Activated T-helper 2 cell treated with anti-CD3 and anti-CD28 coated beads, Interferon-gamma antibody, Interleukin-2, Interleukin-4, amounts not matched to agents 10 μg/mL and 5 μg/mL and 100 μg/mL, durations not matched to agents 14 hours and 24 hours and 36 hours (primary cell): ENCODE data around the gene ANKRD26. TPM values are rescaled to one million over a fixed set of nuclear protein-coding genes. Genes with fewer than 3 reads are reported as not detected.
"Not testable (repeated sequence)": the region's sequence is repeated elsewhere in the genome, so short reads cannot be mapped to it uniquely, and the experiment has no call there.

Source experiments
- DNase-seq: peaks from one replicate; pipeline ENCODE4 v3.0.0; 2021; ENCODE audit warnings: low spot score
- H3K27ac Mint-ChIP-seq: one replicate; pipeline ENCODE4 v1.8.0; 2021; ENCODE audit warnings: mixed read lengths
- H3K27me3 Mint-ChIP-seq: one replicate; pipeline ENCODE4 v1.8.0; 2021; ENCODE audit warnings: low read depth, mixed read lengths
- H3K36me3 Mint-ChIP-seq: one replicate; pipeline ENCODE4 v1.8.0; 2021; ENCODE audit warnings: low read depth, mixed read lengths
- H3K4me1 Mint-ChIP-seq: one replicate; pipeline ENCODE4 v1.8.0; 2021; ENCODE audit warnings: low read depth, mixed read lengths
- H3K4me3 Mint-ChIP-seq: one replicate; pipeline ENCODE4 v1.8.0; 2021; ENCODE audit warnings: low read depth, mild to moderate bottlenecking, moderate library complexity, mixed read lengths
- H3K9me3 Mint-ChIP-seq: one replicate; pipeline ENCODE4 v1.8.0; 2021; ENCODE audit warnings: mixed read lengths
- intact Hi-C: fragments of 100-400 bp; cut with micrococcal nuclease; formaldehyde crosslinking; loops from one replicate; pipeline ENCODE4 v1.15.1; 2023
- total RNA-seq: library from RNA; stranded (reverse); gene quantifications from 2 replicates; pipeline ENCODE4 v1.2.3, GENCODE V29; 2022

Gene ANKRD26
- total RNA-seq, 1 donor from 2014 or later = 5.5 TPM

GRCh38 chr10:27068217-27068891 is 31.9 kb downstream of the ANKRD26 start:
- no peaks in the 10 kb centered on the region for H3K9me3 Mint-ChIP-seq
- no peak overlapping the region for H3K4me3 Mint-ChIP-seq
- H3K27me3 Mint-ChIP-seq = no peaks in the 10 kb centered on the region
- H3K36me3 Mint-ChIP-seq = peaks cover 23% of the 10 kb centered on the region
- H3K27ac Mint-ChIP-seq = no peak overlapping the region
- H3K4me1 Mint-ChIP-seq = peaks cover 4% of the 10 kb centered on the region
- intact Hi-C loops = no loop called here
- no peak for DNase-seq

GRCh38 chr10:27065084-27065483 is 35.2 kb downstream of the ANKRD26 start:
- Mint-ChIP-seq H3K4me1 (peaks cover 4% of the 10 kb centered on the region), H3K4me3 (no peak overlapping the region), H3K36me3 (peaks cover 15% of the 10 kb centered on the region), H3K27ac (no peak overlapping the region), H3K27me3 (no peaks in the 10 kb centered on the region), H3K9me3 (no peaks in the 10 kb centered on the region)
- no peak for DNase-seq
- intact Hi-C loops = no loop called here

- Mint-ChIP-seq H3K27me3 (no peaks in the 10 kb centered on the region), H3K4me3 (no peak overlapping the region), H3K9me3 (no peaks in the 10 kb centered on the region), H3K4me1 (peaks cover 3% of the 10 kb centered on the region), H3K27ac (no peak overlapping the region), H3K36me3 (peaks cover 8% of the 10 kb centered on the region)
- no peak for DNase-seq
- intact Hi-C loops = no loop called here
These were observed 47.6 kb downstream of the ANKRD26 start for GRCh38 chr10:27052656-27053055.

GRCh38 chr10:27045247-27045646 is 55.0 kb downstream of the ANKRD26 start:
- intact Hi-C loops, H3K27ac Mint-ChIP-seq, H3K27me3 Mint-ChIP-seq, H3K9me3 Mint-ChIP-seq, H3K4me1 Mint-ChIP-seq, H3K4me3 Mint-ChIP-seq, DNase-seq: not testable (repeated sequence)
- peaks cover 19% of the 10 kb centered on the region for H3K36me3 Mint-ChIP-seq

GRCh38 chr10:27041196-27041595 is 59.1 kb downstream of the ANKRD26 start:
- intact Hi-C loops = no loop called here
- H3K4me3 Mint-ChIP-seq = no peak overlapping the region
- no peaks in the 10 kb centered on the region for H3K4me1 Mint-ChIP-seq
- no peaks in the 10 kb centered on the region for H3K27me3 Mint-ChIP-seq
- H3K36me3 Mint-ChIP-seq = peaks cover 27% of the 10 kb centered on the region
- H3K9me3 Mint-ChIP-seq = no peaks in the 10 kb centered on the region
- no peak overlapping the region for H3K27ac Mint-ChIP-seq
- no peak for DNase-seq

GRCh38 chr10:27038168-27038567 is 62.1 kb downstream of the ANKRD26 start:
- Mint-ChIP-seq H3K9me3 (no peaks in the 10 kb centered on the region), H3K36me3 (peaks cover 43% of the 10 kb centered on the region)

GRCh38 chr10:27035163-27035562 is 65.1 kb downstream of the ANKRD26 start:
- no peaks in the 10 kb centered on the region for H3K27me3 Mint-ChIP-seq
- H3K36me3 Mint-ChIP-seq = peaks cover 34% of the 10 kb centered on the region
- H3K27ac Mint-ChIP-seq = peak overlapping the region; percentile 79
- intact Hi-C loops = loop anchor here (2.0 to 10.0 kb wide), 2 partner anchors 64 to 70 kb away; partner anchors contain the start of gene ANKRD26
- H3K4me3 Mint-ChIP-seq = peak overlapping the region; percentile 76
- H3K9me3 Mint-ChIP-seq = no peaks in the 10 kb centered on the region
- peaks cover 21% of the 10 kb centered on the region for H3K4me1 Mint-ChIP-seq
- DNase-seq = no peak

More at GRCh38 chr10:27038168-27038567, 62.1 kb downstream of the ANKRD26 start:
- Mint-ChIP-seq H3K27me3 (no peaks in the 10 kb centered on the region), H3K4me3 (no peak overlapping the region), H3K27ac (no peak overlapping the region), H3K4me1 (peaks cover 16% of the 10 kb centered on the region)
- intact Hi-C loops = loop anchor here (10.0 kb wide), 1 partner anchor 67 kb away; the partner anchor contains the start of gene ANKRD26
- DNase-seq = no peak

- intact Hi-C loops = loop anchor here (10.0 kb wide), 1 partner anchor 75 kb away; the partner anchor contains the start of gene ANKRD26
- H3K36me3 Mint-ChIP-seq = peaks cover 23% of the 10 kb centered on the region
- no peaks in the 10 kb centered on the region for H3K27me3 Mint-ChIP-seq
- no peak overlapping the region for H3K27ac Mint-ChIP-seq
- no peak for DNase-seq
- no peak overlapping the region for H3K4me3 Mint-ChIP-seq
- peaks cover 23% of the 10 kb centered on the region for H3K4me1 Mint-ChIP-seq
- H3K9me3 Mint-ChIP-seq = no peaks in the 10 kb centered on the region
These were observed 70.2 kb downstream of the ANKRD26 start for GRCh38 chr10:27030060-27030459.

- H3K27ac Mint-ChIP-seq = no peak overlapping the region
- DNase-seq = no peak
- intact Hi-C loops = no loop called here
- H3K36me3 Mint-ChIP-seq = peaks cover 24% of the 10 kb centered on the region
- H3K4me1 Mint-ChIP-seq = peaks cover 22% of the 10 kb centered on the region
- H3K9me3 Mint-ChIP-seq = no peaks in the 10 kb centered on the region
- no peaks in the 10 kb centered on the region for H3K27me3 Mint-ChIP-seq
- no peak overlapping the region for H3K4me3 Mint-ChIP-seq
These were observed 78.2 kb downstream of the ANKRD26 start for GRCh38 chr10:27022048-27022447.

- intact Hi-C loops = no loop called here
- H3K4me3 Mint-ChIP-seq = no peak overlapping the region
These were observed 80.1 kb downstream of the ANKRD26 start for GRCh38 chr10:27020243-27020642.

GRCh38 chr10:27019827-27020226 is 80.5 kb downstream of the ANKRD26 start:
- Mint-ChIP-seq H3K9me3 (no peaks in the 10 kb centered on the region), H3K4me1 (peaks cover 16% of the 10 kb centered on the region), H3K36me3 (peaks cover 21% of the 10 kb centered on the region), H3K4me3 (no peak overlapping the region), H3K27me3 (no peaks in the 10 kb centered on the region), H3K27ac (no peak overlapping the region)
- intact Hi-C loops = no loop called here
- no peak for DNase-seq

More at GRCh38 chr10:27020243-27020642, 80.1 kb downstream of the ANKRD26 start:
- H3K27me3 Mint-ChIP-seq = no peaks in the 10 kb centered on the region
- peaks cover 18% of the 10 kb centered on the region for H3K4me1 Mint-ChIP-seq
- H3K36me3 Mint-ChIP-seq = peaks cover 24% of the 10 kb centered on the region
- DNase-seq = no peak
- H3K27ac Mint-ChIP-seq = no peak overlapping the region
- no peaks in the 10 kb centered on the region for H3K9me3 Mint-ChIP-seq

- Mint-ChIP-seq H3K36me3 (peaks cover 14% of the 10 kb centered on the region), H3K4me1 (peaks cover 14% of the 10 kb centered on the region), H3K9me3 (peaks cover 9% of the 10 kb centered on the region), H3K27ac (no peak overlapping the region), H3K4me3 (no peak overlapping the region), H3K27me3 (no peaks in the 10 kb centered on the region)
- DNase-seq = no peak
- intact Hi-C loops = no loop called here
These were observed 102.7 kb downstream of the ANKRD26 start for GRCh38 chr10:26997610-26998009.

- Mint-ChIP-seq H3K36me3 (peaks cover 9% of the 10 kb centered on the region), H3K4me3 (no peak overlapping the region), H3K27ac (no peak overlapping the region), H3K4me1 (peaks cover 14% of the 10 kb centered on the region), H3K27me3 (no peaks in the 10 kb centered on the region), H3K9me3 (peaks cover 5% of the 10 kb centered on the region)
- no peak for DNase-seq
- intact Hi-C loops = no loop called here
These were observed 105.6 kb downstream of the ANKRD26 start for GRCh38 chr10:26994743-26995142.
